Testis (tissue), 3 donors: ENCODE measurements around the gene KHDC1. TPM values are rescaled to one million over a fixed set of nuclear protein-coding genes. Genes with fewer than 3 reads are reported as not detected.
A peak's percentile ranks its signal among the peaks of the same experiment; 100 is the strongest.
"Not testable (repeated sequence)": the region's sequence is repeated elsewhere in the genome, so short reads cannot be mapped to it uniquely, and the experiment has no call there.

Experiments
- DNase-seq: peaks from one replicate; pipeline ENCODE4 v3.0.0-alpha.2; 2019
- H3K27ac ChIP-seq, 2 donors: fragments of 200-600 bp; sonication (generic); one replicate each; pipeline ENCODE4 v1.5.1; 2019
- H3K27me3 ChIP-seq: fragments of 200-600 bp; sonication (generic); one replicate; pipeline ENCODE4 v1.5.1; 2019
- H3K36me3 ChIP-seq: fragments of 200-600 bp; sonication (generic); one replicate; pipeline ENCODE4 v1.5.1; 2017; ENCODE audit warnings: low read depth; ENCODE audit errors: missing control alignments
- H3K4me1 ChIP-seq: fragments of 200-600 bp; sonication (generic); one replicate; pipeline ENCODE4 v1.5.1; 2019
- H3K4me3 ChIP-seq, 2 donors: fragments of 200-600 bp; sonication (generic); one replicate each; pipeline ENCODE4 v1.5.1; 2017 to 2019
- H3K9me3 ChIP-seq: fragments of 200-600 bp; sonication (generic); one replicate; pipeline ENCODE4 v1.5.1; 2017
- CTCF ChIP-seq, 3 experiments: fragments of 450-650 bp in 2 of 3; fragments of 200-600 bp in 1 of 3; sonication (generic) in 1 of 3; IDR thresholded peaks; one replicate each; pipeline ENCODE4 v1.5.1; 2016 to 2019; ENCODE audit warnings: antibody characterized with exemption in 3 of 3, mild to moderate bottlenecking in 2 of 3, moderate library complexity in 1 of 3
- POLR2A ChIP-seq: fragments of 450-650 bp; IDR thresholded peaks from one replicate; pipeline ENCODE4 v1.6.1; 2017; ENCODE audit warnings: antibody characterized with exemption, mild to moderate bottlenecking, moderate library complexity
- WGBS, 2 donors: methylation state at CpG; one replicate each; pipeline ENCODE4 v1.1.5; 2018; 5-methylcytosine and 5-hydroxymethylcytosine counted together
- intact Hi-C: fragments of 100-400 bp; cut with DNase I; formaldehyde crosslinking; loops from one replicate; pipeline ENCODE4 v1.15.1; 2023; ENCODE audit warnings: low total_unique reads
- polyA plus RNA-seq: library from polyadenylated mRNA; stranded (reverse); fragments of 350-450 nt; fragmentation: Illumina TruSeq; extraction: RNeasy Lipid Tissue Mini Kit (QIAGEN cat#74804); gene quantifications from one replicate; pipeline ENCODE4 v1.2.3, GENCODE V29; 2014; ENCODE audit warnings: low read depth, low replicate concordance; ENCODE audit not compliant: insufficient read depth
- total RNA-seq, 2 donors: library from RNA; depleted of rRNA; stranded (reverse); fragments of >200 nt; gene quantifications; one replicate each; pipeline ENCODE4 v1.2.3, GENCODE V29; 2016

KHDC1 gene
- total and polyA plus RNA-seq, 3 donors from 2014 or later: 4.8 to 8.5 (median 6.6) TPM

- TF ChIP-seq POLR2A (no peak), CTCF (IDR thresholded peaks at IDR 0.05) (no peak)
- no peak overlapping the region for H3K27ac ChIP-seq
- no peaks in the 10 kb centered on the region for H3K9me3 ChIP-seq
- H3K36me3 ChIP-seq: no peaks in the 10 kb centered on the region
- intact Hi-C loops: no loop called here
- DNase-seq: no peak
- no peaks in the 10 kb centered on the region for H3K4me1 ChIP-seq
- H3K4me3 ChIP-seq: no peak overlapping the region
- H3K27me3 ChIP-seq: no peaks in the 10 kb centered on the region
Observed at GRCh38 chr6:73290435-73290834, 27.4 kb upstream of the KHDC1 start.

GRCh38 chr6:73286752-73287151 is 23.8 kb upstream of the KHDC1 start:
- no peaks in the 10 kb centered on the region for H3K4me1 ChIP-seq
- H3K36me3 ChIP-seq: no peaks in the 10 kb centered on the region
- no peak for TF ChIP-seq CTCF (IDR thresholded peaks at IDR 0.05)
- TF ChIP-seq POLR2A: no peak
- WGBS, 2 donors: 91 to 92% methylated on average over 6 of the region's 6 CpGs
- no peak overlapping the region for H3K27ac ChIP-seq
- no peaks in the 10 kb centered on the region for H3K27me3 ChIP-seq
- no peaks in the 10 kb centered on the region for H3K9me3 ChIP-seq
- intact Hi-C loops: no loop called here
- no peak overlapping the region for H3K4me3 ChIP-seq
- no peak for DNase-seq

GRCh38 chr6:73285674-73286283 is 22.8 kb upstream of the KHDC1 start:
- Histone ChIP-seq H3K4me1 (no peaks in the 10 kb centered on the region), H3K27me3 (no peaks in the 10 kb centered on the region), H3K9me3 (no peaks in the 10 kb centered on the region), H3K27ac (no peak overlapping the region), H3K4me3 (no peak overlapping the region), H3K36me3 (no peaks in the 10 kb centered on the region)
- no peak for DNase-seq
- 50 to 56% methylated on average over 3 of the region's 3 CpGs for WGBS, 2 donors
- peak in 2 of 3 experiments; percentile 24 to 33 for TF ChIP-seq CTCF (IDR thresholded peaks at IDR 0.05)
- TF ChIP-seq POLR2A: no peak
- intact Hi-C loops: no loop called here

GRCh38 chr6:73282871-73283270 is 19.9 kb upstream of the KHDC1 start:
- no peaks in the 10 kb centered on the region for H3K4me1 ChIP-seq
- H3K27ac ChIP-seq: no peak overlapping the region
- no peak for DNase-seq
- TF ChIP-seq POLR2A (no peak), CTCF (IDR thresholded peaks at IDR 0.05) (no peak)
- H3K27me3 ChIP-seq: no peaks in the 10 kb centered on the region
- WGBS, 2 donors: 85 to 89% methylated on average over 5 of the region's 5 CpGs
- intact Hi-C loops: no loop called here
- H3K36me3 ChIP-seq: no peaks in the 10 kb centered on the region
- no peak overlapping the region for H3K4me3 ChIP-seq
- no peaks in the 10 kb centered on the region for H3K9me3 ChIP-seq

GRCh38 chr6:73281684-73282083 is 18.7 kb upstream of the KHDC1 start:
- DNase-seq, intact Hi-C loops: not testable (repeated sequence)

GRCh38 chr6:73269296-73269695 is 6.3 kb upstream of the KHDC1 start:
- H3K36me3 ChIP-seq, H3K4me3 ChIP-seq, H3K4me1 ChIP-seq, intact Hi-C loops, DNase-seq, H3K27ac ChIP-seq, H3K9me3 ChIP-seq, H3K27me3 ChIP-seq: not testable (repeated sequence)
- 51 to 86% methylated on average over 11 to 13 of the region's 13 CpGs for WGBS, 2 donors

More at GRCh38 chr6:73281684-73282083, 18.7 kb upstream of the KHDC1 start:
- H3K27me3 ChIP-seq, H3K4me1 ChIP-seq, H3K27ac ChIP-seq, H3K4me3 ChIP-seq, H3K9me3 ChIP-seq, H3K36me3 ChIP-seq: not testable (repeated sequence)
- whole genome bisulfite sequencing, 2 donors: 93 to 98% methylated on average over 4 of the region's 4 CpGs

GRCh38 chr6:73268896-73269295 is 5.9 kb upstream of the KHDC1 start:
- H3K9me3 ChIP-seq, intact Hi-C loops: not testable (repeated sequence)

More at GRCh38 chr6:73268896-73269295, 5.9 kb upstream of the KHDC1 start:
- not testable (repeated sequence) for H3K27ac ChIP-seq, H3K27me3 ChIP-seq, H3K4me1 ChIP-seq, DNase-seq, H3K36me3 ChIP-seq
- WGBS, 2 donors: 85% methylated on average over 27 of the region's 27 CpGs; no CpG with 5 or more reads in 1 of the 2 donors
- H3K4me3 ChIP-seq: peak overlapping the region in 1 of 2 donors; percentile 26
